Activated CD4-positive, alpha-beta T cell treated with anti-CD3 and anti-CD28 coated beads, Interleukin-2, amount 10 ng/mL, durations not matched to agents 24 days and 14 days (primary cell): Measurements from ENCODE around the gene MTHFS. TPM values are rescaled to one million over a fixed set of nuclear protein-coding genes. Genes with fewer than 3 reads are reported as not detected.

Source experiments
- DNase-seq: peaks from one replicate; pipeline ENCODE4 v3.0.0; 2022
- H3K27ac Mint-ChIP-seq: one replicate; pipeline ENCODE4 v1.8.0; 2022; ENCODE audit warnings: mild to moderate bottlenecking, mixed read lengths
- H3K27me3 Mint-ChIP-seq: one replicate; pipeline ENCODE4 v1.8.0; 2022; ENCODE audit warnings: mixed read lengths
- H3K36me3 Mint-ChIP-seq: one replicate; pipeline ENCODE4 v1.8.0; 2022; ENCODE audit warnings: low read depth, mild to moderate bottlenecking, mixed read lengths
- H3K4me1 Mint-ChIP-seq: one replicate; pipeline ENCODE4 v1.8.0; 2021; ENCODE audit warnings: mixed read lengths
- H3K4me3 Mint-ChIP-seq: one replicate; pipeline ENCODE4 v1.8.0; 2022; ENCODE audit warnings: mild to moderate bottlenecking, moderate library complexity, mixed read lengths
- H3K9me3 Mint-ChIP-seq: one replicate; pipeline ENCODE4 v1.8.0; 2021; ENCODE audit warnings: mixed read lengths
- intact Hi-C: fragments of 100-400 bp; cut with micrococcal nuclease; formaldehyde crosslinking; loops from one replicate; pipeline ENCODE4 v1.15.1; 2023
- total RNA-seq: library from RNA; stranded (reverse); gene quantifications from 2 replicates; pipeline ENCODE4 v1.2.3, GENCODE V29; 2022

The MTHFS gene
- total RNA-seq, 1 donor from 2014 or later, result 34.5 TPM

DNA sequence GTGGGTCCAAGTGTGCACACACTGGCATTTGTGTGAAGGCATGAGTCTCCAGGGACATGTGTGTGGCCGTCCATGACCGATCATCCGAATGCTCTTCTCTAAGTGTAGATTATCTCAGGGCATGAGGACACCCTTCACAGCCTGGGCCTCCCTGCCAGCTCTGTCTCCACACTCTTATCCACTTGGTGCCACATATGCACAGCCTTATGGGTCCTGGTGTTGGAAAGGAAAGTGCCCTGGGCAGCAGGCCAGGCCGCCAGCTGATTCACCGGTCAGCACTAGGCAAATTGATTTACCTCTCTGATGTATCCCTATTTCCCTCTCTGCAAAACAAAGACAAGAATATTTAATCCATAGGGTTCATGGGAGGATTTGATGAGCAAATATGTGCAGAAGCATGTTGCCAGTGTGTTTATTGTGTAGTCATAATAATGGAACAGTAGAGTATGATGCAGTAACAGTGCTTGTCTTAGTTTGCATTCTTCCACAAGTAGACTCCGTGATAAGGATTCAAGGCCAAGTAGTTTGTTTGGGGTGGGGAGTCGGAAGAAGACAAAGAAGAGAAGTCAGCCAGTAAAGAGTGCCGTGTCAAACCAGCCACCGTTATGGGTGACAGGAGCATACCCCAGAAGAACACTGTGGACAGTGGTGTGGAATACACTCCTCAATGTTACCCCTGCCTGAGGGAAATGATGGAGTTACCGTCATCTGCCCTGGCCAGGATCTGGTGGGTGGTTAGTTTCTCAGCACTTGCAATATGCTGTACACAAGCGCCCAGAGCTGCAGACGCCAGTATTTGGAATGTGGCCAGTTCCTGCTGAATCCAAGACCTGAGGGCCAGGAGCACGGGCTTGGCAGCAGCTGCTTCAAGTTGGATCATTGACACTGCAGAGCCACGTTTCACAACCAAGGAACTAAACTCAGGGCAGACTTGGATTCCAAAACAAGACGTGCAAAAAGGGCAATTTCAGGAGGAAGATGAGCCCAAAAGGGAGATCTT lies 85.1 kb downstream of the MTHFS start:
- Mint-ChIP-seq H3K27me3 (no peaks in the 10 kb centered on the region), H3K36me3 (no peaks in the 10 kb centered on the region), H3K27ac (no peak overlapping the region), H3K4me1 (no peaks in the 10 kb centered on the region), H3K9me3 (no peaks in the 10 kb centered on the region), H3K4me3 (no peak overlapping the region)
- intact Hi-C loops, result no loop called here
- DNase-seq, result no peak

DNA sequence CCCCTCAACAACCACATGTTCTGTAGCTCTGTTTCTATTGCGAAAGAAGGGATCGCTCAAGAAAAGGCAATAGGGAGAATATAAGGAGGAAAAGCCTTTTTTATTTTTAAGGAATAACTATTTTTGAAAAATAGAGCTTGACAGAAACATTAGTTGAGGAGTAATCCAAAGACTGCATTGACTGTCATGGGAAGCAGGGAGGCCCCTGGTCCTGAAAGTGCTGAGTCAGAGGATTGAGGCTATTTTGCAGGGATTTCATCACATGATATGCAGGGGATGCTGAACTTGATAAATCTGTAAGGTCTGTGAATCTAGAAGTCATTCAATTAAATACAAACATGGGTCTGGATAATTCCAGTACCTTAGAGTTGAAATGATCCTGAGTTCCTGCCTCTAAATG lies 92.0 kb downstream of the MTHFS start:
- Mint-ChIP-seq H3K4me1 (no peaks in the 10 kb centered on the region), H3K36me3 (no peaks in the 10 kb centered on the region), H3K27me3 (no peaks in the 10 kb centered on the region), H3K4me3 (no peak overlapping the region), H3K9me3 (no peaks in the 10 kb centered on the region), H3K27ac (no peak overlapping the region)
- intact Hi-C loops, result no loop called here
- DNase-seq, result no peak

DNA sequence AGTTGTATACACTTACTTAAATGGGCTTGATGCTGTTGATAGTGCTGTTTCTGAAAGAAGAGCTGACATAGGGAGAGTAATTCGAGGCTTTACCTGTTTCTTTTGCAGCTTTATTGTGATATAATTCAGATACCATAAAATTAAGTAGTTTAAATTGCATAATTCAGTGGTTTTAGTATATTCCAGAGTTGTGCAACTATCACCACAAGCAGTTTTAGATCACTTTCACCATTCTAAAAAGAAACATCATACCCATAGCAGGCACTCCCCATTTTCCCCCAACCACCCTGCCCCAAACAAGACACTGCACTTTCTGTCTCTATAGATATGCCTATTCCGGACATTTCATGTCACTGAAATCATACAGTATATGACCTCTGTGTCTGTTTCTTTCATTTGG lies 98.5 kb downstream of the MTHFS start:
- no peak overlapping the region for H3K27ac Mint-ChIP-seq
- no peaks in the 10 kb centered on the region for H3K36me3 Mint-ChIP-seq
- H3K9me3 Mint-ChIP-seq, result no peaks in the 10 kb centered on the region
- no peak overlapping the region for H3K4me3 Mint-ChIP-seq
- H3K4me1 Mint-ChIP-seq, result no peaks in the 10 kb centered on the region
- no peak for DNase-seq
- peaks cover 4% of the 10 kb centered on the region for H3K27me3 Mint-ChIP-seq
- intact Hi-C loops, result no loop called here

Other genes with a start within 250 kb of the MTHFS start
- 110 and 111 TPM in 2 replicates for gene BCL2A1, start 74.2 kb upstream of the MTHFS start, total RNA-seq
- gene ZFAND6, start 162.7 kb upstream of the MTHFS start, total RNA-seq, result 40.4 and 43.5 TPM in 2 replicates